NB4 (cell line): ENCODE data around the gene CDV3.

Source experiments
- POLR2A ChIP-seq: IDR thresholded peaks from 2 replicates; pipeline ENCODE4 v1.6.1; 2011; ENCODE audit warnings: mild to moderate bottlenecking; ENCODE audit not compliant: insufficient read length; ENCODE audit errors: extremely low read depth
- TF ChIP-seq, protein P1 (sequence below): IDR thresholded peaks from one replicate; pipeline ENCODE4 v1.5.1; 2012; ENCODE audit warnings: low read depth, low read length

GRCh38 chr3:133531981-133532380 is 41.5 kb upstream of the CDV3 start:
- TF ChIP-seq, protein P1, sequence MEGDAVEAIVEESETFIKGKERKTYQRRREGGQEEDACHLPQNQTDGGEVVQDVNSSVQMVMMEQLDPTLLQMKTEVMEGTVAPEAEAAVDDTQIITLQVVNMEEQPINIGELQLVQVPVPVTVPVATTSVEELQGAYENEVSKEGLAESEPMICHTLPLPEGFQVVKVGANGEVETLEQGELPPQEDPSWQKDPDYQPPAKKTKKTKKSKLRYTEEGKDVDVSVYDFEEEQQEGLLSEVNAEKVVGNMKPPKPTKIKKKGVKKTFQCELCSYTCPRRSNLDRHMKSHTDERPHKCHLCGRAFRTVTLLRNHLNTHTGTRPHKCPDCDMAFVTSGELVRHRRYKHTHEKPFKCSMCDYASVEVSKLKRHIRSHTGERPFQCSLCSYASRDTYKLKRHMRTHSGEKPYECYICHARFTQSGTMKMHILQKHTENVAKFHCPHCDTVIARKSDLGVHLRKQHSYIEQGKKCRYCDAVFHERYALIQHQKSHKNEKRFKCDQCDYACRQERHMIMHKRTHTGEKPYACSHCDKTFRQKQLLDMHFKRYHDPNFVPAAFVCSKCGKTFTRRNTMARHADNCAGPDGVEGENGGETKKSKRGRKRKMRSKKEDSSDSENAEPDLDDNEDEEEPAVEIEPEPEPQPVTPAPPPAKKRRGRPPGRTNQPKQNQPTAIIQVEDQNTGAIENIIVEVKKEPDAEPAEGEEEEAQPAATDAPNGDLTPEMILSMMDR, result no peak
- no peak for TF ChIP-seq POLR2A
